Glomerular endothelial cell (primary cell): ENCODE data around the gene TAF9. TPM values are rescaled to one million over a fixed set of nuclear protein-coding genes. Genes with fewer than 3 reads are reported as not detected.
"Not testable (repeated sequence)": the region's sequence is repeated elsewhere in the genome, so short reads cannot be mapped to it uniquely, and the experiment has no call there.

Experiments
- DNase-seq: peaks from one replicate; pipeline ENCODE4 v3.0.0-alpha.2; 2011; ENCODE audit warnings: low read depth, low spot score; ENCODE audit errors: extremely low read depth
- total RNA-seq: library from RNA; depleted of rRNA; stranded (reverse); fragments of >200 nt; gene quantifications from 2 replicates; pipeline ENCODE4 v1.2.3, GENCODE V29; 2015

The TAF9 gene
- total RNA-seq, 1 donor from 2014 or later, result 54.3 TPM

GRCh38 chr5:69341520-69342161, 27.7 kb downstream of the TAF9 start:
- DNase-seq, result no peak

- DNase-seq, result no peak
Observed at GRCh38 chr5:69335341-69335935, 33.9 kb downstream of the TAF9 start.

- peak; percentile 5 for DNase-seq
Observed at GRCh38 chr5:69334793-69335268, 34.5 kb downstream of the TAF9 start.

GRCh38 chr5:69333668-69334315, 35.5 kb downstream of the TAF9 start:
- DNase-seq, result not testable (repeated sequence)

GRCh38 chr5:69331528-69332445, 37.5 kb downstream of the TAF9 start:
- no peak for DNase-seq

- DNase-seq, result no peak
Observed at GRCh38 chr5:69329905-69330489, 39.3 kb downstream of the TAF9 start.

- no peak for DNase-seq
Observed at GRCh38 chr5:69326365-69326764, 43.0 kb downstream of the TAF9 start.

- DNase-seq, result no peak
Observed at GRCh38 chr5:69317391-69317790, 51.9 kb downstream of the TAF9 start.

GRCh38 chr5:69315972-69316371, 53.3 kb downstream of the TAF9 start:
- no peak for DNase-seq

Other genes starting within 250 kb of the TAF9 start
- gene CCNB1, start 202.4 kb downstream of the TAF9 start, total RNA-seq, result 23.3 and 47.8 TPM in 2 replicates
- gene CENPH, start 179.9 kb downstream of the TAF9 start, total RNA-seq, result 3.2 and 6.8 TPM in 2 replicates
- 27.9 and 39.1 TPM in 2 replicates for gene CDK7, start 134.6 kb downstream of the TAF9 start, total RNA-seq
- 2.3 and 8.2 TPM in 2 replicates for gene CCDC125, start 36.7 kb downstream of the TAF9 start, total RNA-seq
- 18.1 and 21.1 TPM in 2 replicates for gene AK6, start within 50 bp of the TAF9 start, total RNA-seq
- 13.5 and 15.6 TPM in 2 replicates for gene RAD17, start 298 bp upstream of the TAF9 start, total RNA-seq
- 1.9 and 3.6 TPM in 2 replicates for gene MARVELD2, start 45.6 kb upstream of the TAF9 start, total RNA-seq
- gene OCLN, start 123.3 kb upstream of the TAF9 start, total RNA-seq, result 4.3 and 7.4 TPM in 2 replicates
- 16.9 and 22.7 TPM in 2 replicates for gene GTF2H2C, start 190.7 kb upstream of the TAF9 start, total RNA-seq